HUES64 (cell line): Measurements from ENCODE around the gene PID1.

ENCODE experiments used
- H3K27ac ChIP-seq: 2 replicates; pipeline ENCODE4 v1.7.0; 2013; ENCODE audit warnings: low read depth, low read length, inconsistent platforms
- H3K27me3 ChIP-seq: 2 replicates; pipeline ENCODE4 v1.6.1; 2013; ENCODE audit warnings: mild to moderate bottlenecking, low read length; ENCODE audit not compliant: insufficient read depth
- H3K36me3 ChIP-seq: 2 replicates; pipeline ENCODE4 v1.6.1; 2013; ENCODE audit warnings: mild to moderate bottlenecking, low read length; ENCODE audit not compliant: insufficient read depth
- H3K4me1 ChIP-seq: 2 replicates; pipeline ENCODE4 v1.6.1; 2013; ENCODE audit warnings: mild to moderate bottlenecking, low read length, moderate library complexity; ENCODE audit not compliant: insufficient read depth
- H3K4me3 ChIP-seq: 2 replicates; pipeline ENCODE4 v1.5.1; 2013; ENCODE audit warnings: mild to moderate bottlenecking, low read length, moderate library complexity
- H3K9ac ChIP-seq: 2 replicates; pipeline ENCODE4 v1.6.1; 2013; ENCODE audit warnings: mild to moderate bottlenecking, low read depth, low read length
- H3K9me3 ChIP-seq: 2 replicates; pipeline ENCODE4 v1.6.1; 2013; ENCODE audit warnings: low read depth, low read length; ENCODE audit not compliant: insufficient read depth
- WGBS: fragments of 150-250, 120-280 bp; methylation state at CpG from one replicate; pipeline ENCODE4 v1.1.7; 2013; ENCODE audit warnings: missing lambda C conversion rate; 5-methylcytosine and 5-hydroxymethylcytosine counted together

PID1 gene

DNA sequence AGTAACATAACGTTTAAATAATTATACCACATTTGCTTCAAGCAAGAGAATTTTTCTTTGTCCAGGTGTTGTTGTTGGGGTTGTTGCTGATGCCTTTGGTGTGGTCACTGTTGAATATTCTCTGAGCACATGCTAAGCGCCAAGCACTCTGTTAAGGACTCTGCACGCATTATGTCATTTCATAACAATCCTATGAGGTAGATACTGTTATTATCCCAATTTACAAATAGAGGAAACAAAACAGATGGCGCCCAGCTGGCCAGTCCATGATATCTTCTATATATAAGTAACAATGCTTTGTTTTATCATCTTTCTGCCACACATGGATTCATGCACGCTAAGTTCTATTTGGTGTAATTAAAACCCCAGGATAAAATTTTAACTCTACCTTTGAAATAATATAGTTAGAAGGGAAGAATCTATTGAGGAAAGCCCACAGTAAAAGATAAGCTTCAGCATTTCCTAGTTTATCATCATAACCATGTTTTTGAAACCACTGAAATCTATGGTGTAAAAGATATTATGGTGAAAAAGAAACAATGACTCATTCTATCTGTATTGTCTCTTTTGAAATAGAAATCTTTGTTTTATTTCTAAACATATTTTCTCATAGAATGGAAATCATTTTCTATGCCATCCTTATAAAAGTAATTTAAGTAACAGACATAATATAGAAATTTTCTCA is 199.7 kb downstream of the PID1 start:
- no peaks in the 10 kb centered on the region for H3K9me3 ChIP-seq
- H3K27me3 ChIP-seq = no peaks in the 10 kb centered on the region
- no peaks in the 10 kb centered on the region for H3K36me3 ChIP-seq
- no peaks in the 10 kb centered on the region for H3K4me1 ChIP-seq
- H3K9ac ChIP-seq = no peak overlapping the region
- H3K27ac ChIP-seq = no peak overlapping the region
- 96% methylated on average over 3 of the region's 5 CpGs for WGBS
- no peak overlapping the region for H3K4me3 ChIP-seq

DNA sequence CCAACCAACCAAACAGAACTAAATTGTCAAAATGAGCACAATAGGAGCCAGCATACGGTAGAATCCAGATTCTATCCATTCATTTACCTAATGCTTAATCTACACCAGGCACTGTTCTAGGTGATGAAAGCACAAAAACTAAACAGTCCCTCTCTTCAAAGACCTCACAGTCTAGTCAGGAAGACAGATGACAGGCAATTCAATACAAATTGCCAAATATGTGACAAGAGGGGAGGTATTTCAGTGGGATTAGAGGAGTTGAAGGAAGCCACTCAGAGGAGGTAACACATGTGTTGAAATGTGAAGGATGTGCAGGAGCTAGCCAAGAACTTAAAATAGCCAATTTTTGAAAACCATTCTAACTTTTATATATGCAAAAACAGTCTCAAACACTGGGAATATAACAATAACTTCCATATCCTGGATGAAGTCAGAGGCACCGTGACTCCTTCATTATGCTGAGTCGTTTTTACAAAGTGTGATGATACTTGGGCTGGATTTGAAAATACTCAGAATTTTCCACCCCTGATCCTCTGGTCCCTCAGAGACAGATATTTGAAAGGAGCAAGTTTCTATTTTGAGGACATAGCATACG is 204.9 kb downstream of the PID1 start:
- Histone ChIP-seq H3K36me3 (no peaks in the 10 kb centered on the region), H3K27ac (no peak overlapping the region), H3K4me1 (no peaks in the 10 kb centered on the region), H3K9ac (no peak overlapping the region), H3K9me3 (no peaks in the 10 kb centered on the region), H3K27me3 (no peaks in the 10 kb centered on the region), H3K4me3 (no peak overlapping the region)
- WGBS = 98% methylated on average over 3 of the region's 4 CpGs

DNA sequence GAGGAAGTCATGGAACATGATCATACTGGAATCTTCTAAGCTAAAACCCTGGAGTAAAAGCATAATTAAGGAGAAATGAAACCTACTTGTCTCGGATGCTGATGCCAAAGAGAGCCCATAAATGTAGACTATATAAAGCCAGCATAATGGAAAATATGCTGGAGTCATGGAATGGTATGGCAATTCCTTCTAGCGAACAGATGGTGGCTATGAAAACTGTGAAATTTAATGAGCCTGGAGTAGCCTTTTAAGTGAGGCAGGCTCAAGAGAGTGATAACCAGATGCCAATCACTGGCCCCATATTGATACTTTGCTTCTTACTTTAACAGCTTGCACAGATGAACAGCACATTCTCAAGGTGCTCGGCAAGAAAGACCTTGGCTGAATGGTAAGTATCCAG is 206.3 kb downstream of the PID1 start:
- Histone ChIP-seq H3K4me1 (no peaks in the 10 kb centered on the region), H3K4me3 (no peak overlapping the region), H3K27ac (no peak overlapping the region), H3K36me3 (no peaks in the 10 kb centered on the region), H3K9me3 (no peaks in the 10 kb centered on the region), H3K27me3 (no peaks in the 10 kb centered on the region), H3K9ac (no peak overlapping the region)
- WGBS = 95% methylated on average over 3 of the region's 3 CpGs

DNA sequence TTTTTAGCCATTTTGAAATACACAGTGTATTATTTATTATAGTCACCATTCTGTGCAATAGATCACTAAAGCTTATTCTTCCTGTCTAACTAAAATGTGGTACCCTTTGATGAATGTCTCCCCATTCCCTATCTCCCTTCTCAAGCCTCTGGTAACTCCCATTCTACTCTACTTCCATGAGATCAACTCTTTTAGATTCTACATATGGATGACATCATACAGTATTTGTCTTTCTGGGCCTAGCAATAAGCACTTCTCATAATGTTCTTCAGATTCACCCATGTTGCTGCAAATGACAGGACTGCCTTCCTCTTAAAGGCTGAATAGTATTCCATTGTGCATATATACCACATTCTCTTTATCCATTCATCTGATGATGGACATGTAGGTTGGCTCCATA is 210.9 kb downstream of the PID1 start:
- no peaks in the 10 kb centered on the region for H3K27me3 ChIP-seq
- no peak overlapping the region for H3K9ac ChIP-seq
- no peaks in the 10 kb centered on the region for H3K9me3 ChIP-seq
- no peaks in the 10 kb centered on the region for H3K36me3 ChIP-seq
- no peaks in the 10 kb centered on the region; the same call in 1 of the 2 replicates for H3K4me1 ChIP-seq
- H3K27ac ChIP-seq = no peak overlapping the region
- H3K4me3 ChIP-seq = no peak overlapping the region

DNA sequence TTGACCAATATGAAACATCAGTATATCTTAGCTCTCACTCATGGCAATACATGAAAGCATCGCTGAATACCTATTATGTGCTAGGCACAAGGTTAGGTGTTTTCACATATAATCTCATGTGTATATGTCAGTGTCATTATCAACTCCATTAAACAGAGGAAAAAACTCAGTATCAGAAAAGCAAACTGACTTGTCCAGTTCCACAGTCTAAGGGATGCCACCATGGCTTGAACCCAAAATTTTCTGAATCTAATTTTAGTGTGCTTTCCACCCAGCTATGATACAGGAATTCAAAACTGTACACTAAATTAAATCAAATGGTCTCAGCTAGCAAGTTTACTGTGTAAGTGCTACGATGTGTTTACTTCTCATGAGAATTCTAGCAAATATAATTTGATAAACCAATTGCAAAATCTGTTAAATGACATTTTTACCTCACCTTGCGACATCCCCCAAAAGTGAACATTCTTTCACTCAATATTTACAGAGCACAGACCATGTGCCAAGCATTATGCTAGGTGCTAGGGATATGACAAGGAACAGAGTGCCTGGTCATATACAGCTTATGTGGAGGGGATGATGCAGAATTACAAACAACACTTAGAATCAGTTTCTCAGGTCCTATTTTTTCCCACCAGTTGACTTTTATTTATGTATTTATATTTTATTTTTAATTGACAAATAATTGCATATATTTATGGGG is 211.6 kb downstream of the PID1 start:
- 95% methylated on average over 2 of the region's 3 CpGs for WGBS

DNA sequence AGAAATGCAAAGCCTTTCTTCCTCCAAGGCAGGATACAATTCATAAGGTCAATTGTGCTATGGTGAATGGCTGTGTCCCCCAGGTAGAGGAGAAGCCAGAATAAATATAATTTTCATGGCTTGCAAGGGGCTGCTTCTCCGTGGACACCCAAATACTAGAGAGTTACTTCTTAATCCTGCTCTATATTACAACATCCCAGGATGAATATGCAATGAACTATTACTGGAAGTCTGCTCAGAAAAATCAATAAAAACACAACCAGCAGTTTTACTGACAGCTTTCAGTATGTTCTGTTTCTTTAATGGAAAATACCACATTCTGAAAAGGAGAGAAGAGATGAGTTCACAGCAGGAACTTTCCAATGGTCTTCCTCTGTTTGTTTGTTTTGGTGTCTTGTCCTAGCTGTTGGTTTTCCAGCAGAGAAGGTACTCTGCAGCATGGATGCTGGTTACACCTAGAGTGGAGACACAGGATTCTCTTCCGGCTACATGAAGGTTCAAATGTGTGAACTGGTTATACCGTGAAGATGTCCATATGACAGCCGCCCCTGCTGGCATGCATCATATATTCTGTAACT is 213.0 kb downstream of the PID1 start:
- no peaks in the 10 kb centered on the region for H3K27me3 ChIP-seq
- no peak overlapping the region for H3K27ac ChIP-seq
- no peaks in the 10 kb centered on the region for H3K36me3 ChIP-seq
- H3K9me3 ChIP-seq = no peaks in the 10 kb centered on the region
- 88% methylated on average over 4 of the region's 4 CpGs for WGBS
- H3K9ac ChIP-seq = no peak overlapping the region
- no peak overlapping the region for H3K4me3 ChIP-seq
- no peaks in the 10 kb centered on the region; the same call in 1 of the 2 replicates for H3K4me1 ChIP-seq

More for the DNA sequence above, 211.6 kb downstream of the PID1 start:
- no peak overlapping the region for H3K27ac ChIP-seq
- H3K27me3 ChIP-seq = no peaks in the 10 kb centered on the region
- H3K36me3 ChIP-seq = no peaks in the 10 kb centered on the region
- H3K9ac ChIP-seq = no peak overlapping the region
- H3K4me3 ChIP-seq = no peak overlapping the region
- no peaks in the 10 kb centered on the region; the same call in 1 of the 2 replicates for H3K4me1 ChIP-seq
- no peaks in the 10 kb centered on the region for H3K9me3 ChIP-seq

DNA sequence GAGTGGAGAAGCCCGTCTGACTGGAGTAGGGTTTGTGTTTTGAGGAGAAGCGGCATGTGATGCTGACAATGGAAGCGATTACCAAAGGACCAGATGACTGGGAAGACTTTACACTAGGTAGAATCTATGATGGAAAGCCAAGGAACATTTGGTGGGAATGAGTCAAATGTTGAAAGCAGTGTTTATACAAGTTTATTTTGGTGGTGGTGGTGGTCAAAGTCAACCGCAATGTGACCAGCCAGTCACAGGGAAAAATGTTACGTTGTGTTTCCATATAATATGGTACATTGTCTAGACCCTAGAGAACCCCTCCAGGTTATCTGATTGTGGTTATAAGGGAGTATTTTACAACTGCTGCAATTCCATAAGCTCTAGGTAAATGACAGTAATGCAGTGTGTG is 216.8 kb downstream of the PID1 start:
- Histone ChIP-seq H3K9ac (no peak overlapping the region), H3K4me1 (no peaks in the 10 kb centered on the region; the same call in 1 of the 2 replicates), H3K27ac (no peak overlapping the region), H3K27me3 (no peaks in the 10 kb centered on the region), H3K36me3 (no peaks in the 10 kb centered on the region), H3K4me3 (no peak overlapping the region), H3K9me3 (no peaks in the 10 kb centered on the region)
- 85% methylated on average over 5 of the region's 5 CpGs for WGBS

DNA sequence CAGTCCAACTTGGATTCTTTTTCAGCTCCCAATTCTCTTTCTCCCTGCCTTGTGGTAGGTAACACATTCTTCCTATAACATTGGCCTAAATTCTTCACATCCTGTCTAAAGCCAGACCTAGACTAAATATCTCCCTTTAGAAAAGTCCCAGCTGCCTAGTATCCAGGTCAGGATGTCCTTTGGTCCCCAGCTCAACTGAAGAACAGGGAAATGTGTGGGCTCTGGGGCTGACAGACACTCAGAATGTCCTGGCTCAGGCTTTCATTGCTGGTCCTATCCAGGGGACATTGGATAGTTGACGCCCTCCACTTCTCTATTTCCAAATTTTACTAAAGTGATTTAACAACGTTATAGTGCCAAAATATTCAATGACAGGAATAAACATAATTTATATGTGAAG is 219.3 kb downstream of the PID1 start:
- 92% methylated on average over 1 of the region's 2 CpGs for WGBS
- no peak overlapping the region for H3K4me3 ChIP-seq
- H3K4me1 ChIP-seq = peaks cover 9% of the 10 kb centered on the region; the same call in 1 of the 2 replicates
- no peak overlapping the region for H3K9ac ChIP-seq
- H3K9me3 ChIP-seq = no peaks in the 10 kb centered on the region
- no peaks in the 10 kb centered on the region for H3K36me3 ChIP-seq
- no peaks in the 10 kb centered on the region for H3K27me3 ChIP-seq
- H3K27ac ChIP-seq = no peak overlapping the region

DNA sequence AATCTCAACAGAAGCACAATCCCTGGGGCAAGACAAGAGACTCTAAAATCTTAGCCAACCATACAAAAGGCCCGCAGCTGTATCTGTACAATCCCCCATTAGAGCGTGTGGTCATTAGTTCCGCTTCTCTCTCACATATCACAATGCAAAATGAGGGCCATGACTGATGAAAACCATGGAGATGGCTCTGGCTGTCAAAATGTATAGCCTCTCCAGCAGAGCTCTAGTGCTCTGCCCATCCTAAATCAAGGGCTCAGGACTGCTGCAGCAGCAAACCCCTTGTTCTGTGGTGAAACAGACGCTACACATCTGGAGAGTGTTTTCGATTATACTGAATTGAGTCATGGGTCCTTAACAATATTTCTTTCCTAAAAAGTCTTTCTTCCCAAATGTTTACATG is 221.0 kb downstream of the PID1 start:
- no peak overlapping the region for H3K9ac ChIP-seq
- WGBS = 94% methylated on average over 5 of the region's 5 CpGs
- no peaks in the 10 kb centered on the region for H3K9me3 ChIP-seq
- no peaks in the 10 kb centered on the region for H3K27me3 ChIP-seq
- peaks cover 9% of the 10 kb centered on the region; the same call in 1 of the 2 replicates for H3K4me1 ChIP-seq
- no peaks in the 10 kb centered on the region for H3K36me3 ChIP-seq
- no peak overlapping the region for H3K27ac ChIP-seq
- H3K4me3 ChIP-seq = no peak overlapping the region

DNA sequence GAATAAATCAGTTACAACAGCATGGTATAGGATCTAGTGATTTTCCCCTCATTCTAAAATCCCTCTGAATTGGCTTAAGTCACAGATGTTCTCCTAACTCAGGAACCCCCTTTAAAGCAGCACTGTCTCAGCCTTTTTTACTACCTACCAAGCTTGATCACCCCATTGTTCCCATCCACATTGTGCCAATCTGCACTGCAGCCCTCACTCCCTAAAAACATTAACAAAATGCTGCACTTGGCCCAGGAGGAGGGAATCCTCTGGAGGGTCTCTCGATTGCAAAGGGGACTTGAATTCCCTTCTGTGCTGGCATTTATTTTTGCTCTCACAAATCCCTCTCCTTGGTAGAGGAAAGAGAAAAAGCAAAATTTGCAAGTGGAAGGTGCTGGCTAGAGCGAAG is 223.0 kb downstream of the PID1 start:
- no peaks in the 10 kb centered on the region for H3K9me3 ChIP-seq
- H3K4me1 ChIP-seq = peaks cover 9% of the 10 kb centered on the region; the same call in 1 of the 2 replicates
- no peaks in the 10 kb centered on the region for H3K36me3 ChIP-seq
- no peak overlapping the region for H3K4me3 ChIP-seq
- WGBS = 83% methylated on average over 2 of the region's 2 CpGs
- H3K27ac ChIP-seq = no peak overlapping the region
- H3K9ac ChIP-seq = no peak overlapping the region
- no peaks in the 10 kb centered on the region for H3K27me3 ChIP-seq

DNA sequence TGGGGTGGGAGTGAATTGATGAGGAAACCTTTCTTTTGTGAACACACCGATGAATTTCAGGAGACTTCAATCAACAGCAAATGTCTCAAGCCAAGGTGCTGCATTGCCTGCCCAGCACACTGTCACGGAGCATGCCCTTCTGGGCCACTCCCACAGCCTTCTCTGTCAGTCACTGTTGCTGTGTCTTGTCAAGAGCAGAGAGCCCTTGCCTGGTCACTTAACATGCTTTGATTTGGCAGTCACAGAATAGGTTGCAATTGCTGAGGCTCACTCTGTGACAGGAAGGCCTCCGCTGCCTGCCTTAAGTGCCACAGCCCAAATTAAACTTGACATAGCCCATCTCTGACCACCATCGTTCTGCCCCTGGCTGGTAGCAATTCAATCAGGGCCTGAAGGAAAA is 225.4 kb downstream of the PID1 start:
- Histone ChIP-seq H3K9ac (no peak overlapping the region), H3K27me3 (no peaks in the 10 kb centered on the region), H3K27ac (no peak overlapping the region), H3K9me3 (no peaks in the 10 kb centered on the region), H3K4me1 (peaks cover 9% of the 10 kb centered on the region; the same call in 1 of the 2 replicates), H3K36me3 (no peaks in the 10 kb centered on the region), H3K4me3 (no peak overlapping the region)
- 88% methylated on average over 4 of the region's 4 CpGs for WGBS
